ENCODE results near the gene RAB5B. TPM values are rescaled to one million over a fixed set of nuclear protein-coding genes. Genes with fewer than 3 reads are reported as not detected.

Gene RAB5B
- total RNA-seq (2022; extraction: Qiagen RNA extraction; ENCODE audit: low read depth), result 30.6 to 39.1 TPM (median 37.3 TPM) in 5 replicates

GRCh38 chr12:55973599-55974307 is at the start of gene RAB5B:
TSS of gene RAB5B (plus strand) at chr12:55974078. CDS start at chr12:55986961, 12,883 bp downstream.

GRCh38 chr12:55927588-55928502 is 46.0 kb upstream of the RAB5B start, which contains the start of gene PYM1:
TSS of gene PYM1 (minus strand) at chr12:55927894. CDS start at chr12:55927761, 133 bp downstream.

GRCh38 chr12:55930771-55931316 is 43.0 kb upstream of the RAB5B start, which contains the start of gene DGKA:
TSS of gene DGKA (plus strand) at chr12:55931162. CDS start at chr12:55936504, 5,342 bp downstream.

GRCh38 chr12:55965941-55966407 is 7.9 kb upstream of the RAB5B start, which contains the start of gene PMEL:
TSS of gene PMEL (minus strand) at chr12:55966042. CDS start at chr12:55966011, 31 bp downstream.

GRCh38 chr12:55966408-55967281 is 7.2 kb upstream of the RAB5B start, which contains the start of gene CDK2:
TSS of gene CDK2 (plus strand) at chr12:55966830. CDS start at chr12:55967009, 179 bp downstream.

GRCh38 chr12:55996715-55997534 is 23.0 kb downstream of the RAB5B start, which contains the start of gene SUOX:
TSS of gene SUOX (plus strand) at chr12:55997276. CDS start at chr12:56002222, 4,946 bp downstream.

GRCh38 chr12:56020423-56021184 is 46.7 kb downstream of the RAB5B start, which contains the start of gene IKZF4:
TSS of gene IKZF4 (plus strand) at chr12:56021043. CDS start at chr12:56021494, 451 bp downstream.

GRCh38 chr12:56041552-56042429 is 67.9 kb downstream of the RAB5B start, which contains the start of gene RPS26:
TSS of gene RPS26 (plus strand) at chr12:56041918. CDS start at chr12:56042167, 249 bp downstream.

Other genes with a start within 250 kb of the RAB5B start
- gene CD63, start 245.1 kb upstream of the RAB5B start, total RNA-seq (2022; extraction: Qiagen RNA extraction; ENCODE audit: low read depth), result 665 to 728 TPM (median 711 TPM) in 5 replicates
- 2.3 to 5.8 TPM (median 4.8 TPM) in 5 replicates for gene GDF11, start 231.0 kb upstream of the RAB5B start, total RNA-seq (2022; extraction: Qiagen RNA extraction; ENCODE audit: low read depth)
- 90.6 to 139 TPM (median 98.9 TPM) in 5 replicates for gene SARNP, start 156.4 kb upstream of the RAB5B start, total RNA-seq (2022; extraction: Qiagen RNA extraction; ENCODE audit: low read depth)
- 60.9 to 104 TPM (median 99.8 TPM) in 5 replicates for gene ORMDL2, start 156.0 kb upstream of the RAB5B start, total RNA-seq (2022; extraction: Qiagen RNA extraction; ENCODE audit: low read depth)
- 18.4 to 24.4 TPM (median 22.7 TPM) in 5 replicates for gene DNAJC14, start 144.5 kb upstream of the RAB5B start, total RNA-seq (2022; extraction: Qiagen RNA extraction; ENCODE audit: low read depth)
- gene MMP19, start 131.1 kb upstream of the RAB5B start, total RNA-seq (2022; extraction: Qiagen RNA extraction; ENCODE audit: low read depth), result 0.06 to 0.22 TPM (median 0.15 TPM) in 4 of 5 replicates, not detected in the other
- gene PYM1, start 46.2 kb upstream of the RAB5B start, total RNA-seq (2022; extraction: Qiagen RNA extraction; ENCODE audit: low read depth), result 34.5 to 41.3 TPM (median 37.6 TPM) in 5 replicates
- gene DGKA, start 42.9 kb upstream of the RAB5B start, total RNA-seq (2022; extraction: Qiagen RNA extraction; ENCODE audit: low read depth), result 16.2 to 24.4 TPM (median 16.9 TPM) in 5 replicates
- gene PMEL, start 8.0 kb upstream of the RAB5B start, total RNA-seq (2022; extraction: Qiagen RNA extraction; ENCODE audit: low read depth), result 0.46 to 1.1 TPM (median 0.77 TPM) in 5 replicates
- 48.9 to 59.9 TPM (median 56.5 TPM) in 5 replicates for gene CDK2, start 7.2 kb upstream of the RAB5B start, total RNA-seq (2022; extraction: Qiagen RNA extraction; ENCODE audit: low read depth)
- 8.0 to 11.5 TPM (median 10.4 TPM) in 5 replicates for gene SUOX, start 23.2 kb downstream of the RAB5B start, total RNA-seq (2022; extraction: Qiagen RNA extraction; ENCODE audit: low read depth)
- gene IKZF4, start 47.0 kb downstream of the RAB5B start, total RNA-seq (2022; extraction: Qiagen RNA extraction; ENCODE audit: low read depth), result 2.1 to 3.1 TPM (median 2.6 TPM) in 5 replicates
- gene RPS26, start 67.8 kb downstream of the RAB5B start, total RNA-seq (2022; extraction: Qiagen RNA extraction; ENCODE audit: low read depth), result 625 to 834 TPM (median 733 TPM) in 5 replicates
- gene ERBB3, start 106.1 kb downstream of the RAB5B start, total RNA-seq (2022; extraction: Qiagen RNA extraction; ENCODE audit: low read depth), result 1.4 to 2.8 TPM (median 1.6 TPM) in 5 replicates
- gene PA2G4, start 130.5 kb downstream of the RAB5B start, total RNA-seq (2022; extraction: Qiagen RNA extraction; ENCODE audit: low read depth), result 303 to 383 TPM (median 320 TPM) in 5 replicates
- 4,992 to 6,106 TPM (median 5,652 TPM) in 5 replicates for gene RPL41, start 142.6 kb downstream of the RAB5B start, total RNA-seq (2022; extraction: Qiagen RNA extraction; ENCODE audit: low read depth)
- 2.2 to 3.8 TPM (median 3.1 TPM) in 5 replicates for gene ZC3H10, start 144.2 kb downstream of the RAB5B start, total RNA-seq (2022; extraction: Qiagen RNA extraction; ENCODE audit: low read depth)
- gene ESYT1, start 154.2 kb downstream of the RAB5B start, total RNA-seq (2022; extraction: Qiagen RNA extraction; ENCODE audit: low read depth), result 62.8 to 69.8 TPM (median 63.7 TPM) in 5 replicates
- 66.1 to 86.2 TPM (median 83.4 TPM) in 5 replicates for gene MYL6B, start 178.5 kb downstream of the RAB5B start, total RNA-seq (2022; extraction: Qiagen RNA extraction; ENCODE audit: low read depth)
- gene MYL6, start 184.3 kb downstream of the RAB5B start, total RNA-seq (2022; extraction: Qiagen RNA extraction; ENCODE audit: low read depth), result 2,112 to 2,769 TPM (median 2,181 TPM) in 5 replicates
- 32.3 to 42.9 TPM (median 37.8 TPM) in 5 replicates for gene SMARCC2, start 215.4 kb downstream of the RAB5B start, total RNA-seq (2022; extraction: Qiagen RNA extraction; ENCODE audit: low read depth)
- 20.9 to 27.7 TPM (median 25.3 TPM) in 5 replicates for gene RNF41, start 247.8 kb downstream of the RAB5B start, total RNA-seq (2022; extraction: Qiagen RNA extraction; ENCODE audit: low read depth)